Measurements from ENCODE around the gene NAA20. TPM values are rescaled to one million over a fixed set of nuclear protein-coding genes. Genes with fewer than 3 reads are reported as not detected.

NAA20 gene
- total RNA-seq, 2 donors from 2014 or later = 33.9 to 48.5 TPM

DNA sequence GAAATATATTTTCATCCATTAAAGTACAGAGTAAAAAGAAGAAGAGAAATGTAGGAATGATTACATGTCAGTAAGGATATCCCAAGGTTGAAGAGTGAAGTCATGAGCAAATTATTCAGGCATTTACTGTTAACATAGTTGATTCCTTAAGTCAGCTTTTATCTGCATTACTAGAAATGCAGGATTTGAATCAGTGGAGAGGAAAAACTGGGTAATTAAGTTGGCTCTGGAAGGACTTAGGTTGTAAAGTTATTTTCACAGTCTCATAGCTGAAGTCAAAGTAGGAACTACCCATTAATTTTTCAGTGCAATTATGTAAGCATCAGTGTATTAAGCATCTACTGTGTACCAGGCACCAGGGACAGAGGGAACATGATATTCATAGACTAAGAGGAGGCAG lies 7.8 kb downstream of the NAA20 start:
- TF ChIP-seq, protein P1, sequence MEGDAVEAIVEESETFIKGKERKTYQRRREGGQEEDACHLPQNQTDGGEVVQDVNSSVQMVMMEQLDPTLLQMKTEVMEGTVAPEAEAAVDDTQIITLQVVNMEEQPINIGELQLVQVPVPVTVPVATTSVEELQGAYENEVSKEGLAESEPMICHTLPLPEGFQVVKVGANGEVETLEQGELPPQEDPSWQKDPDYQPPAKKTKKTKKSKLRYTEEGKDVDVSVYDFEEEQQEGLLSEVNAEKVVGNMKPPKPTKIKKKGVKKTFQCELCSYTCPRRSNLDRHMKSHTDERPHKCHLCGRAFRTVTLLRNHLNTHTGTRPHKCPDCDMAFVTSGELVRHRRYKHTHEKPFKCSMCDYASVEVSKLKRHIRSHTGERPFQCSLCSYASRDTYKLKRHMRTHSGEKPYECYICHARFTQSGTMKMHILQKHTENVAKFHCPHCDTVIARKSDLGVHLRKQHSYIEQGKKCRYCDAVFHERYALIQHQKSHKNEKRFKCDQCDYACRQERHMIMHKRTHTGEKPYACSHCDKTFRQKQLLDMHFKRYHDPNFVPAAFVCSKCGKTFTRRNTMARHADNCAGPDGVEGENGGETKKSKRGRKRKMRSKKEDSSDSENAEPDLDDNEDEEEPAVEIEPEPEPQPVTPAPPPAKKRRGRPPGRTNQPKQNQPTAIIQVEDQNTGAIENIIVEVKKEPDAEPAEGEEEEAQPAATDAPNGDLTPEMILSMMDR (IDR thresholded peaks at IDR 0.05) = no peak
- TF ChIP-seq POLR2A (IDR thresholded peaks at IDR 0.05) = no peak
- TF ChIP-seq POLR2AphosphoS5 (IDR thresholded peaks at IDR 0.05) = no peak
- no peak for DNase-seq (ENCODE audit: low spot score)
- H3K4me1 ChIP-seq (replicated peaks) = peaks cover 3% of the 10 kb centered on the region
- H3K9me3 ChIP-seq = no peaks in the 10 kb centered on the region
- intact Hi-C loops (cut with DNase I) = no loop called here
- no peaks in the 10 kb centered on the region for H3K27me3 ChIP-seq (replicated peaks; ENCODE audit: insufficient read depth)
- no peaks in the 10 kb centered on the region for H3K36me3 ChIP-seq
- no peak overlapping the region for H3K27ac ChIP-seq
- no peak overlapping the region for H3K4me3 ChIP-seq

DNA sequence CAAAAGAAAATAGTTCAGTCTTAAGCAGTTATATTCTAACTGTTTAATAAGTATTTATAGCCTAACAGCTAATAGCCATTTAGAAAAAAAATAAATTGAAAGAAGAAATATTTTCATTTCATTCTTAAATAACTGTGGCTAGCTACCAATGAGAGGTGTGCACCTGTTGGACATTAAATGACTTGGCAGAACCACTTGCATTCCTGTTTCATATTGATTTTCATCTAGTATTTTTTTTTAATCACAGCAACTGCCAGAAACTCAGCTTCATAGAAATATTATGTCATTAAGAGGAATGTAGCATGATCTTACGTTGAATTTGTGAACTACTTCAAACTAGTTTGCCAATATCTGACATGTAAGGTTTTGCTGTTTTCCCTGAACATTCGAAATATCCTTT lies 10.1 kb downstream of the NAA20 start:
- Histone ChIP-seq H3K36me3 (no peaks in the 10 kb centered on the region), H3K27ac (no peak overlapping the region), H3K27me3 (replicated peaks; ENCODE audit: insufficient read depth) (no peaks in the 10 kb centered on the region), H3K4me1 (replicated peaks) (peaks cover 3% of the 10 kb centered on the region), H3K4me3 (no peak overlapping the region), H3K9me3 (no peaks in the 10 kb centered on the region)
- TF ChIP-seq POLR2AphosphoS5 (IDR thresholded peaks at IDR 0.05) (no peak), POLR2A (IDR thresholded peaks at IDR 0.05) (no peak)
- TF ChIP-seq, protein P1 (IDR thresholded peaks at IDR 0.05) = no peak
- 82% methylated on average over 2 of the region's 2 CpGs for WGBS
- DNase-seq (ENCODE audit: low spot score) = no peak
- intact Hi-C loops (cut with DNase I) = no loop called here

DNA sequence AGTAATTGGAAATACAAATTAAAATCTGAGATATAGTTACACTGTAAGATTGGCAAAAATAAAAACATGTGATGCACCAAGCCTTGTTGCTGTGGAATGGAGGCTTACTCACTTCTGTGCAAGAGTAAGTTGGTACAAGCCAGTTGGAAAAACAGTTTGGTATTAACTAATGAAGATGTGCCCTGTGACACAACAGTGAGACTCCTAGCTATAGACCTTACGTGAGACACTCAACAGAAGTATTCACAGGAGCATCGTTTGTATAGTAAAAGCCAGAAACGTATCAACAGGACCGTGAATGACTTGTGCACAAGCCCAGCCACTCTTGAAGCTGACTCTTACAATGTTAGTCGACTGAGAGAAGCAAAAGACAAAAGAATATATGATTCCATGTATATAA lies 14.6 kb downstream of the NAA20 start:
- Histone ChIP-seq H3K27me3 (replicated peaks; ENCODE audit: insufficient read depth) (no peaks in the 10 kb centered on the region), H3K36me3 (peaks cover 0 to 10% of the 10 kb centered on the region in 2 donors), H3K9me3 (no peaks in the 10 kb centered on the region), H3K4me1 (replicated peaks) (no peaks in the 10 kb centered on the region), H3K4me3 (no peak overlapping the region), H3K27ac (no peak overlapping the region)
- 82% methylated on average over 5 of the region's 5 CpGs for WGBS
- intact Hi-C loops (cut with DNase I) = no loop called here
- no peak for DNase-seq (ENCODE audit: low spot score)
- TF ChIP-seq POLR2AphosphoS5 (IDR thresholded peaks at IDR 0.05) = no peak
- TF ChIP-seq, protein P1 (IDR thresholded peaks at IDR 0.05) = no peak
- no peak for TF ChIP-seq POLR2A (IDR thresholded peaks at IDR 0.05)

DNA sequence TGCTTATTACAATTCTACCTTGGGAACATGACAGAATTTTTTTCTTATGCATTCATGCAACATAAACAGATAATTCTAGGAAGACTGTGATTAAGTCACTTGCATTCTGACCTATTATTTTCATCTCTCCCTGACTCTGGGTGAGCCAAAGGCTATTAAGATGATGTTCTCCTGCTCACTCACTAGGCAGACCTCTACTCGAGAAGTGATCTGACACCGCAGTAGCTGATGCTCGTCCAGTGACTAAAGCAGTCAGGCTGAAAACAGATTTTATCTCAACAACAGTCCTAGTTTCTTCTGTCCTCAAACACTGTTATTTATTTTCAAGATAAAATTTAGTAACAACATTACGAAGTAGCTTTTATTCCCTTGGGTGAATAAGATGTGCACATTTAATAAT lies 17.3 kb downstream of the NAA20 start:
- Histone ChIP-seq H3K9me3 (no peaks in the 10 kb centered on the region), H3K4me1 (replicated peaks) (no peaks in the 10 kb centered on the region), H3K27ac (no peak overlapping the region), H3K4me3 (no peak overlapping the region), H3K27me3 (replicated peaks; ENCODE audit: insufficient read depth) (no peaks in the 10 kb centered on the region), H3K36me3 (peaks cover 9 to 10% of the 10 kb centered on the region in 2 donors)
- TF ChIP-seq, protein P1 (IDR thresholded peaks at IDR 0.05) = no peak
- TF ChIP-seq POLR2A (IDR thresholded peaks at IDR 0.05) (no peak), POLR2AphosphoS5 (IDR thresholded peaks at IDR 0.05) (no peak)
- WGBS = 51% methylated on average over 4 of the region's 4 CpGs
- no peak for DNase-seq (ENCODE audit: low spot score)
- intact Hi-C loops (cut with DNase I) = no loop called here

DNA sequence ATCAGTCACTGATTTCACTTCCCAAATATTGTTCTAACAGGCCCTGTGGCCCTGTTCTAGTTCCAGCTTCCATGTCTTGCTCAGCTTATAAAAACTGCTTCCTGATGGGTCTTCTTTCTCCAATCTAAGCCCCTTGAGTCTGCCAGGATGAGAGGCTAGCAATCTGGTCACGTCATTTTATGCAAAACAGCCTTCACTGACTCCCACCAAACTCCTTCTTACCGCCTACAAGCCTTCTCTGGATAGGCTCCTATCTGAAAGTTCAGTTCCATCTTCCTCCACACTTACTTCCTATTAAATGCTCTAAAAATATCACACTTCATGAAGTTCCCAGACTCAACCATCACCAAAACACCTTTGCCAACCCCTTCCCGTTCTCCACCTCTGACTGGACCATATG lies 19.6 kb downstream of the NAA20 start:
- WGBS = 93% methylated on average over 3 of the region's 3 CpGs
- TF ChIP-seq, protein P1 (IDR thresholded peaks at IDR 0.05) = no peak
- TF ChIP-seq POLR2A (IDR thresholded peaks at IDR 0.05) (no peak), POLR2AphosphoS5 (IDR thresholded peaks at IDR 0.05) (no peak)
- H3K4me3 ChIP-seq = no peak overlapping the region
- no peak for DNase-seq (ENCODE audit: low spot score)
- H3K36me3 ChIP-seq = peaks cover 13% of the 10 kb centered on the region in 2 donors
- H3K4me1 ChIP-seq (replicated peaks) = no peaks in the 10 kb centered on the region
- intact Hi-C loops (cut with DNase I) = no loop called here
- H3K9me3 ChIP-seq = no peaks in the 10 kb centered on the region
- no peaks in the 10 kb centered on the region for H3K27me3 ChIP-seq (replicated peaks; ENCODE audit: insufficient read depth)
- H3K27ac ChIP-seq = no peak overlapping the region

Measured in prostate gland (tissue), 2 donors.